ENCODE measurements around the gene RIN3. TPM values are rescaled to one million over a fixed set of nuclear protein-coding genes. Genes with fewer than 3 reads are reported as not detected.

The RIN3 gene
- total and polyA plus RNA-seq, 2 of the 4 experiments (the other 2 are of a cell fraction) = 2.5 to 11.1 TPM

DNA sequence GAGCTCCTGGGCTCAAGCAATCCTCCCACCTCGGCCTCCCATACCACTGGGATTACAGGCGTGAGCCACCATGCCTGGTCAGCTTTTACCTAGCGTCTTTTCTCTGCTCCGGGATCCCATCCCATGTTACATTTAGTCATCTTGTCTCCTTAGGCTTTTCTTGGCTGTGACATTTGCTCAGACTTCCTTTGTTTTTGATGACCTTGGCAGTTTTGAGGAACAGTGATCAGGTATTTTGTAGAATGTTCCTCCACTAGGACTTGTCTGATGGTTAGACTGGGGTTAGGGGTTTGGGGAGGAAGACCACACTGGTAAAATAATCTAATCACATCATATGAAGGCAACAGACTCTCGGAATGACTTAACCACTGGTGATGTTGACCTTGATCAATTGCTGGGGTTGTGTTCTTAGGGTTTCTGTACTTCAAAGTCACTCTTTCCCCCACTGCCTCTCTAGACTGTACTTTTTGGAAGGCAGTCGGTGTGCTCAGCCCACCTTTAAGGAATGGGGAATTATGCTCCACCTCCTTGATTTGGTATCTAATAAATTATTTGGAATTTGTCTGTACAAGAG is 48.4 kb downstream of the RIN3 start:
- Histone ChIP-seq H4K8ac (ENCODE audit: low read depth in 2 of 2, low read length in 2 of 2) (no peak overlapping the region), H3K27me3 (ENCODE audit: control insufficient read depth, insufficient read depth, low read length) (no peaks in the 10 kb centered on the region), H3K56ac (ENCODE audit: extremely low read depth, insufficient read depth, low read length) (no peak overlapping the region), H2AK5ac (ENCODE audit: low read depth, low read length) (no peak overlapping the region), H4K5ac (ENCODE audit: low read depth, low read length) (no peak overlapping the region), H4K20me1 (ENCODE audit: insufficient read depth, low read length) (no peaks in the 10 kb centered on the region; the same call in 1 of the 2 replicates), H3K18ac (ENCODE audit: low read depth, low read length) (no peak overlapping the region), H3K4me2 (ENCODE audit: low read depth, low read length) (no peak overlapping the region), H3K36me3 (ENCODE audit: control insufficient read depth, insufficient read depth, low read length) (peaks cover 31% of the 10 kb centered on the region), H2BK20ac (ENCODE audit: low read depth, low read length) (no peak overlapping the region), H3K4me1 (ENCODE audit: control insufficient read depth, insufficient read depth, low read length) (peaks cover 16% of the 10 kb centered on the region), H2BK5ac (ENCODE audit: low read depth, low read length, poor library complexity, severe bottlenecking) (no peak overlapping the region), H3K9me1 (ENCODE audit: insufficient read depth, low read length) (peaks cover 25% of the 10 kb centered on the region), H3K9ac (ENCODE audit: low read depth, low read length) (no peak overlapping the region), H3K23ac (ENCODE audit: low read depth, low read length) (no peak overlapping the region), H3K9me3 (ENCODE audit: control insufficient read depth, insufficient read depth, low read length) (no peaks in the 10 kb centered on the region), H2BK120ac (ENCODE audit: low read depth, low read length) (no peak overlapping the region), H2BK15ac (ENCODE audit: low read depth, low read length) (no peak overlapping the region), H2AFZ (replicated peaks; ENCODE audit: low read length, poor library complexity) (no peak overlapping the region), H3K79me1 (ENCODE audit: low read depth in 1 of 2, low read length in 2 of 2) (peaks cover 10 to 67% of the 10 kb centered on the region in 2 experiments), H3K4me3 (ENCODE audit: insufficient read depth, low read depth, low read length) (no peak overlapping the region), H3K4ac (ENCODE audit: low read depth, low read length) (no peak overlapping the region), H4K91ac (ENCODE audit: insufficient read depth, low read depth, low read length) (no peak overlapping the region), H2AK9ac (replicated peaks; ENCODE audit: low read depth, low read length, poor library complexity) (no peak overlapping the region), H3K27ac (ENCODE audit: insufficient read depth, low read length) (no peak overlapping the region), H3K14ac (replicated peaks; ENCODE audit: low read depth, low read length) (no peak overlapping the region)
- DNase-seq (no peak), ATAC-seq (ENCODE audit: low read depth) (no peak)
- ChIA-PET POLR2A (ENCODE audit: unreplicated experiment) (no interaction called here), CTCF (no interaction called here)
- BruUV-seq (replicated peaks) = no TSS peak
- WGBS, 2 experiments (ENCODE audit: extremely low coverage in 2 of 2, insufficient read length in 1 of 2) = 100% methylated on average over 2 of the region's 6 CpGs; no CpG with 5 or more reads in 1 of the 2 experiments
- in situ Hi-C loops (cut with MboI; ENCODE audit: low sequenced_read_pairs) (no loop called here), intact Hi-C loops (cut with micrococcal nuclease) (no loop called here), dilution Hi-C loops (cut with HindIII; ENCODE audit: low sequenced_read_pairs, unreplicated experiment) (no loop called here)
- TF ChIP-seq CHD1 (IDR thresholded peaks at IDR 0.05; ENCODE audit: low read depth, low read length) (no peak), MAFK (IDR thresholded peaks at IDR 0.05; ENCODE audit: low read depth, low read length) (peak; percentile 84)
